ENCODE measurements around the gene PRRT2.
"Not testable (repeated sequence)": the region's sequence is repeated elsewhere in the genome, so short reads cannot be mapped to it uniquely, and the experiment has no call there.

The PRRT2 gene

GRCh38 chr16:29811896-29812665 is at the start of gene PRRT2:
TSS of gene PRRT2 (plus strand) at chr16:29812193. CDS start at chr16:29813055, 862 bp downstream.
- DNase-seq = peak; percentile 63
- in situ Hi-C loops (cut with MboI; ENCODE audit: low pct_unique_long_range_greater_than_20kb, low sequenced_read_pairs) = no loop called here

GRCh38 chr16:29763326-29763725 is 48.7 kb upstream of the PRRT2 start:
- in situ Hi-C loops (cut with MboI; ENCODE audit: low pct_unique_long_range_greater_than_20kb, low sequenced_read_pairs) = no loop called here
- DNase-seq = no peak

GRCh38 chr16:29765167-29766032 is 46.6 kb upstream of the PRRT2 start:
- in situ Hi-C loops (cut with MboI; ENCODE audit: low pct_unique_long_range_greater_than_20kb, low sequenced_read_pairs) = no loop called here
- DNase-seq = no peak

- in situ Hi-C loops (cut with MboI; ENCODE audit: low pct_unique_long_range_greater_than_20kb, low sequenced_read_pairs) = no loop called here
- DNase-seq = no peak
Observed at GRCh38 chr16:29766571-29766970, 45.4 kb upstream of the PRRT2 start.

GRCh38 chr16:29767062-29767461 is 44.9 kb upstream of the PRRT2 start:
- no peak for DNase-seq
- in situ Hi-C loops (cut with MboI; ENCODE audit: low pct_unique_long_range_greater_than_20kb, low sequenced_read_pairs) = no loop called here

GRCh38 chr16:29769507-29769906 is 42.5 kb upstream of the PRRT2 start:
- no peak for DNase-seq
- in situ Hi-C loops (cut with MboI; ENCODE audit: low pct_unique_long_range_greater_than_20kb, low sequenced_read_pairs) = no loop called here

GRCh38 chr16:29770250-29770929 is 41.6 kb upstream of the PRRT2 start:
- in situ Hi-C loops (cut with MboI; ENCODE audit: low pct_unique_long_range_greater_than_20kb, low sequenced_read_pairs) = no loop called here
- DNase-seq = no peak

GRCh38 chr16:29772330-29772729 is 39.7 kb upstream of the PRRT2 start:
- DNase-seq; in situ Hi-C loops (cut with MboI; ENCODE audit: low pct_unique_long_range_greater_than_20kb, low sequenced_read_pairs): not testable (repeated sequence)

- in situ Hi-C loops (cut with MboI; ENCODE audit: low pct_unique_long_range_greater_than_20kb, low sequenced_read_pairs) = no loop called here
- no peak for DNase-seq
Observed at GRCh38 chr16:29774730-29775129, 37.3 kb upstream of the PRRT2 start.

- in situ Hi-C loops (cut with MboI; ENCODE audit: low pct_unique_long_range_greater_than_20kb, low sequenced_read_pairs) = no loop called here
- DNase-seq = no peak
Observed at GRCh38 chr16:29775742-29776408, 36.1 kb upstream of the PRRT2 start.

GRCh38 chr16:29777576-29778350 is 34.2 kb upstream of the PRRT2 start, which contains the start of gene ZG16:
TSS of gene ZG16 (plus strand) at chr16:29778256. CDS start at chr16:29779267, 1,011 bp downstream.
- in situ Hi-C loops (cut with MboI; ENCODE audit: low pct_unique_long_range_greater_than_20kb, low sequenced_read_pairs) = no loop called here
- DNase-seq = no peak

- DNase-seq = no peak
- in situ Hi-C loops (cut with MboI; ENCODE audit: low pct_unique_long_range_greater_than_20kb, low sequenced_read_pairs) = no loop called here
Observed at GRCh38 chr16:29779474-29779873, 32.5 kb upstream of the PRRT2 start.

- DNase-seq; in situ Hi-C loops (cut with MboI; ENCODE audit: low pct_unique_long_range_greater_than_20kb, low sequenced_read_pairs): not testable (repeated sequence)
Observed at GRCh38 chr16:29783094-29783953, 28.7 kb upstream of the PRRT2 start.

- DNase-seq = no peak
- in situ Hi-C loops (cut with MboI; ENCODE audit: low pct_unique_long_range_greater_than_20kb, low sequenced_read_pairs) = no loop called here
Observed at GRCh38 chr16:29784157-29784556, 27.8 kb upstream of the PRRT2 start.

GRCh38 chr16:29784901-29785500 is 27.0 kb upstream of the PRRT2 start:
- in situ Hi-C loops (cut with MboI; ENCODE audit: low pct_unique_long_range_greater_than_20kb, low sequenced_read_pairs) = no loop called here

GRCh38 chr16:29787155-29787554 is 24.8 kb upstream of the PRRT2 start:
- DNase-seq; in situ Hi-C loops (cut with MboI; ENCODE audit: low pct_unique_long_range_greater_than_20kb, low sequenced_read_pairs): not testable (repeated sequence)

More at GRCh38 chr16:29784901-29785500, 27.0 kb upstream of the PRRT2 start:
- no peak for DNase-seq

- in situ Hi-C loops (cut with MboI; ENCODE audit: low pct_unique_long_range_greater_than_20kb, low sequenced_read_pairs) = no loop called here
- DNase-seq = no peak
Observed at GRCh38 chr16:29789775-29790182, 22.2 kb upstream of the PRRT2 start.

All from KBM-7 (cell line).